HepG2 (cell line): ENCODE data around the gene GTF3C5. TPM values are rescaled to one million over a fixed set of nuclear protein-coding genes. Genes with fewer than 3 reads are reported as not detected.

ENCODE experiments used
- ATAC-seq: fragments of 200-7000 bp; cut with Tn5 transposase; 3 replicates; pipeline ENCODE4 v1.9.1; 2020; ENCODE audit warnings: mild to moderate bottlenecking, moderate library complexity
- BruUV-seq: library from RNA; stranded (reverse); fragments of 400-500 nt; replicated peaks from 2 replicates; lab custom pipeline; 2021; lab: Mats Ljungman, UMichigan
- CTCF ChIA-PET: fragments of 300-600 bp; formaldehyde crosslinking; extraction: SDS; loops from one replicate; lab custom pipeline; 2021; ENCODE audit warnings: low total read pairs, inconsistent platforms, low intra/inter-chr PET ratio; lab: Yijun Ruan, JAX
- POLR2A ChIA-PET: fragments of 350-600 bp; sonication (Branson Sonifier 250); formaldehyde crosslinking; loops from one replicate; lab custom pipeline; 2020; ENCODE audit warnings: antibody characterized with exemption, inconsistent platforms; lab: Yijun Ruan, JAX
- DNase-seq: peaks from one replicate; pipeline ENCODE4 v3.0.0-alpha.2; 2015; ENCODE audit warnings: low spot score
- FAIRE-seq: peaks from 3 replicates; lab custom pipeline; 2011; peaks lifted over from hg19 to GRCh38; lab: Jason Lieb, UNC
- H2AFZ ChIP-seq: one replicate; pipeline ENCODE4 v1.6.1; 2011; ENCODE audit warnings: low read length, inconsistent platforms
- H3K27ac ChIP-seq: fragments of 300-600 bp; 3 replicates; pipeline ENCODE4 v1.8.0; 2011; ENCODE audit warnings: mixed run types, mild to moderate bottlenecking, mixed read lengths, low read length, inconsistent platforms; ENCODE audit not compliant: insufficient read depth; ENCODE audit errors: extremely low read length
- H3K27me3 ChIP-seq, 2 experiments: fragments of 200-600 bp in 1 of 2; 2 replicates in 1 of 2; 3 replicates in 1 of 2; pipeline versions ENCODE4 v1.6.0 to v1.8.0; 2011; ENCODE audit warnings: low read length in 2 of 2, mild to moderate bottlenecking in 2 of 2, moderate library complexity in 2 of 2, inconsistent platforms in 1 of 2; ENCODE audit not compliant: insufficient read depth in 2 of 2, control insufficient read depth in 1 of 2
- H3K36me3 ChIP-seq, 2 experiments: fragments of 200-600 bp in 1 of 2; replicated peaks in 1 of 2; 2 replicates in 1 of 2; 3 replicates in 1 of 2; pipeline versions ENCODE4 v1.5.1 to v1.8.0; 2011; ENCODE audit warnings: low read length in 2 of 2, inconsistent platforms in 1 of 2; ENCODE audit not compliant: insufficient read depth in 2 of 2, control insufficient read depth in 1 of 2
- H3K4me1 ChIP-seq: 2 replicates; pipeline ENCODE4 v1.5.1; 2012; ENCODE audit warnings: low read length, inconsistent platforms; ENCODE audit not compliant: insufficient read depth
- H3K4me2 ChIP-seq: 2 replicates; pipeline ENCODE4 v1.6.0; 2011; ENCODE audit warnings: low read depth, low read length, inconsistent platforms
- H3K4me3 ChIP-seq, 3 experiments: fragments of 200-600 bp in 1 of 3; sonication (generic), shearing (Covaris generic) in 1 of 3; replicated peaks in 1 of 3; 2 replicates each; pipeline ENCODE4 v1.5.1; 2011 to 2016; ENCODE audit warnings: low read length in 3 of 3, inconsistent platforms in 2 of 3, low read depth in 2 of 3, mild to moderate bottlenecking in 2 of 3, control low read depth in 1 of 3, mixed read lengths in 1 of 3; ENCODE audit not compliant: insufficient read depth in 1 of 3
- H3K79me2 ChIP-seq: one replicate; pipeline ENCODE4 v1.6.1; 2011; ENCODE audit warnings: low read length, inconsistent platforms; ENCODE audit not compliant: insufficient read depth
- H3K9ac ChIP-seq: 2 replicates; pipeline ENCODE4 v1.6.0; 2011; ENCODE audit warnings: mild to moderate bottlenecking, low read depth, low read length, inconsistent platforms; ENCODE audit not compliant: insufficient read depth
- H3K9me3 ChIP-seq: 2 replicates; pipeline ENCODE4 v1.5.1; 2012; ENCODE audit warnings: mild to moderate bottlenecking, low read length
- H4K20me1 ChIP-seq: 2 replicates; pipeline ENCODE4 v1.6.0; 2011; ENCODE audit warnings: inconsistent platforms, mild to moderate bottlenecking, low read length, moderate library complexity; ENCODE audit not compliant: insufficient read depth
- JUNB ChIP-seq: sonication (generic); formaldehyde crosslinking; IDR thresholded peaks from 2 replicates; pipeline ENCODE4 v1.8.0; 2022; ENCODE audit warnings: missing genetic modification reagents, mild to moderate bottlenecking, borderline replicate concordance
- KLF11 ChIP-seq: IDR thresholded peaks from 2 replicates; pipeline ENCODE4 v1.6.1; 2016; ENCODE audit warnings: missing compliant biosample characterization
- MAX ChIP-seq: IDR thresholded peaks from 2 replicates; pipeline ENCODE4 v1.6.1; 2012; ENCODE audit warnings: inconsistent platforms
- POGK ChIP-seq: sonication (generic); formaldehyde crosslinking; conservative IDR thresholded peaks from 2 replicates; pipeline ENCODE4 v1.8.0; 2022; ENCODE audit warnings: mild to moderate bottlenecking, moderate library complexity, missing genetic modification reagents
- SIX1 ChIP-seq: sonication (generic); formaldehyde crosslinking; IDR thresholded peaks from 2 replicates; pipeline ENCODE4 v1.4.0; 2020; ENCODE audit warnings: missing genetic modification reagents, borderline replicate concordance
- TAF1 ChIP-seq: sonication (generic); formaldehyde crosslinking; IDR thresholded peaks from 2 replicates; pipeline ENCODE4 v1.4.0; 2020; ENCODE audit warnings: missing genetic modification reagents
- TRIM24 ChIP-seq: sonication (generic); formaldehyde crosslinking; IDR thresholded peaks from 2 replicates; pipeline ENCODE4 v1.8.0; 2022; ENCODE audit warnings: mild to moderate bottlenecking, missing genetic modification reagents
- ZBTB46 ChIP-seq: sonication (generic); formaldehyde crosslinking; IDR thresholded peaks from 2 replicates; pipeline ENCODE4 v1.4.0; 2020; ENCODE audit warnings: mild to moderate bottlenecking, missing genetic modification reagents, borderline replicate concordance
- ZFP36L1 ChIP-seq: sonication (generic); formaldehyde crosslinking; IDR thresholded peaks from 2 replicates; pipeline ENCODE4 v1.8.0; 2022; ENCODE audit warnings: mild to moderate bottlenecking, missing genetic modification reagents, moderate library complexity
- ZFP41 ChIP-seq: sonication (generic); formaldehyde crosslinking; IDR thresholded peaks from 2 replicates; pipeline ENCODE4 v1.4.0; 2020; ENCODE audit warnings: mild to moderate bottlenecking, missing genetic modification reagents, borderline replicate concordance
- ZNF180 ChIP-seq: sonication (generic); formaldehyde crosslinking; IDR thresholded peaks from 2 replicates; pipeline ENCODE4 v1.4.0; 2020; ENCODE audit warnings: low read depth, missing genetic modification reagents, borderline replicate concordance
- ZNF232 ChIP-seq: sonication (generic); formaldehyde crosslinking; IDR thresholded peaks from 2 replicates; pipeline ENCODE4 v1.4.0; 2020; ENCODE audit warnings: missing genetic modification reagents, borderline replicate concordance
- ZNF383 ChIP-seq: sonication (generic); formaldehyde crosslinking; IDR thresholded peaks from 2 replicates; pipeline ENCODE4 v1.4.0; 2020; ENCODE audit warnings: missing genetic modification reagents, mild to moderate bottlenecking, borderline replicate concordance
- ZNF614 ChIP-seq: IDR thresholded peaks from 2 replicates; pipeline ENCODE4 v1.6.1; 2018; ENCODE audit warnings: missing biosample characterization, missing genetic modification reagents, inconsistent platforms, borderline replicate concordance
- ZNF766 ChIP-seq: sonication (generic); formaldehyde crosslinking; IDR thresholded peaks from 2 replicates; pipeline ENCODE4 v1.5.0; 2020; ENCODE audit warnings: missing genetic modification reagents, borderline replicate concordance
- WGBS: methylation state at CpG from one replicate; pipeline ENCODE4 v1.1.6; 2017; ENCODE audit warnings: low lambda C conversion rate; 5-methylcytosine and 5-hydroxymethylcytosine counted together
- in situ Hi-C: cut with HindIII; loops from 2 replicates; pipeline ENCODE4 v1.10.0; 2017; ENCODE audit warnings: low pct_unique_long_range_greater_than_20kb; ENCODE audit not compliant: extremely low pct_ligation_motif_present
- intact Hi-C: fragments of 100-400 bp; cut with micrococcal nuclease; formaldehyde crosslinking; loops from one replicate; pipeline ENCODE4 v1.10.0; 2022; ENCODE audit not compliant: unreplicated experiment
- polyA plus RNA-seq, 8 experiments: library from polyadenylated mRNA; depleted of rRNA in 3 of 8; stranded (reverse) in 7 of 8; unstranded in 1 of 8; fragments of >200 nt; fragmentation: Illumina TruSeq in 4 of 8; extraction: Trizol in 4 of 8; gene quantifications; 2 replicates each; pipeline versions ENCODE4 v1.2.1 to v1.2.3, GENCODE V29; 2011 to 2016; ENCODE audit warnings: low read depth in 4 of 8, missing spikeins in 1 of 8, mixed read lengths in 1 of 8; ENCODE audit not compliant: insufficient read depth in 1 of 8
- total RNA-seq, 5 experiments: library from RNA; depleted of rRNA; stranded (reverse); fragments of >200 nt; fragmentation: Illumina TruSeq; extraction: Trizol; gene quantifications; 2 replicates each; pipeline ENCODE4 v1.2.3, GENCODE V29; 2016; ENCODE audit warnings: low read depth in 1 of 5

Gene GTF3C5
- total and polyA plus RNA-seq, 2 of the 13 experiments (the other 11 are each of a cell fraction or from before 2014, with no cell fraction given): 66.9 to 92.6 TPM

- in situ Hi-C loops: no loop called here
- Histone ChIP-seq H3K9me3 (no peaks in the 10 kb centered on the region), H3K4me2 (no peak overlapping the region), H3K27me3 (peaks cover 9 to 48% of the 10 kb centered on the region in 2 experiments), H2AFZ (no peak overlapping the region), H3K27ac (no peak overlapping the region), H3K79me2 (no peaks in the 10 kb centered on the region), H3K36me3 (no peaks in the 10 kb centered on the region), H3K9ac (no peak overlapping the region), H3K4me3 (no peak overlapping the region), H4K20me1 (no peaks in the 10 kb centered on the region; the same call in 1 of the 2 replicates), H3K4me1 (peaks cover 71% of the 10 kb centered on the region)
- TF ChIP-seq ZNF232 (CRISPR knock-in tag): no peak
- intact Hi-C loops: loop anchor here (10.0 kb wide), 1 partner anchor 1448 kb away; no protein-coding TSS in a partner anchor
- no peak for FAIRE-seq
- ATAC-seq: no peak
- no TSS peak for BruUV-seq
- CTCF ChIA-PET: no interaction called here
- POLR2A ChIA-PET: interaction anchor here (0.6 kb wide), 1 partner anchor 14 kb away, joined by 3 read pairs; no protein-coding TSS in a partner anchor
- DNase-seq: no peak
- 52% methylated on average over 7 of the region's 13 CpGs for WGBS
Observed at GRCh38 chr9:132996526-132996925, 34.3 kb upstream of the GTF3C5 start.

- no TSS peak for BruUV-seq
- no peak overlapping the region for H3K4me3 ChIP-seq
- no peaks in the 10 kb centered on the region for H3K36me3 ChIP-seq
- H3K9ac ChIP-seq: no peak overlapping the region
- WGBS: 8% methylated on average over 2 of the region's 4 CpGs
- intact Hi-C loops (loop anchor here (1.0 to 10.0 kb wide), 2 partner anchors 20 to 1447 kb away; no protein-coding TSS in a partner anchor), in situ Hi-C loops (no loop called here)
- peak; percentile 76 for ATAC-seq
- peaks cover 60% of the 10 kb centered on the region for H3K4me1 ChIP-seq
- ChIA-PET CTCF (interaction anchor here (1.4 kb wide), 1 partner anchor 25 kb away, joined by 4 read pairs; no protein-coding TSS in a partner anchor), POLR2A (interaction anchor here (1.0 kb wide), 1 partner anchor 33 kb away, joined by 3 read pairs; no protein-coding TSS in a partner anchor)
- peaks cover 13 to 49% of the 10 kb centered on the region in 2 experiments for H3K27me3 ChIP-seq
- H3K27ac ChIP-seq: no peak overlapping the region
- H4K20me1 ChIP-seq: no peaks in the 10 kb centered on the region; the same call in 1 of the 2 replicates
- H3K79me2 ChIP-seq: no peaks in the 10 kb centered on the region
- DNase-seq: peak; percentile 93
- FAIRE-seq: peak; percentile 93
- 0 out of 2 replicates have a peak overlapping the region, but pooled peaks have one; percentile 3 for H3K4me2 ChIP-seq
- no peak overlapping the region for H2AFZ ChIP-seq
- H3K9me3 ChIP-seq: no peaks in the 10 kb centered on the region
- TF ChIP-seq ZNF383 (CRISPR knock-in tag) (no peak), SIX1 (CRISPR knock-in tag) (peak; percentile 70), MAX (peak; percentile 82), ZNF766 (CRISPR knock-in tag) (no peak), POGK (no peak), TAF1 (no peak), ZNF180 (CRISPR knock-in tag) (no peak), TRIM24 (CRISPR knock-in tag) (no peak), ZFP41 (no peak), ZNF614 (no peak), KLF11 (CRISPR knock-in tag) (no peak), ZFP36L1 (CRISPR knock-in tag) (no peak), ZBTB46 (CRISPR knock-in tag) (no peak), JUNB (CRISPR knock-in tag) (no peak)
Observed at GRCh38 chr9:132997591-132997990, 33.2 kb upstream of the GTF3C5 start.
